ENCODE results near the gene NADSYN1. TPM values are rescaled to one million over a fixed set of nuclear protein-coding genes. Genes with fewer than 3 reads are reported as not detected.

Gene NADSYN1
- total and polyA plus RNA-seq, 4 donors = 22.7 to 137 (median 70.2) TPM

DNA sequence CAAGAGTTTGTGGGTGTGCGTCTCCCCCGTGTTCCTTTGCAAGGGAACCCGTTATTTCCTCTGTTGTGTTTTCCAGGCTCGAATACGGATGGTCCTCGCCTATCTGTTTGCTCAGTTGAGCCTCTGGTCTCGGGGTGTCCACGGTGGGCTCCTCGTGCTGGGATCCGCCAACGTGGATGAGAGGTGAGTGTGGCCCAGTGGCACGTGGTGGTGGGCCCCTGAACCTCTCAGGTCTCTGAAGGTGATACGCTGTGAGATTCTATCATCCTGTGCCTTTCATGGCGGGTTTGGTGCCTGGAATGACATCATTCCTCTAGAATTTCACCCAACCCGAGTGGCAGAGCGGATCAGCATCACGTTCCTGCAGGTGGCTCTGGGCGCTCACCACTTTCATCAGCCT, 32.5 kb downstream of the NADSYN1 start:
- intact Hi-C loops (cut with DNase I) = no loop called here
- Histone ChIP-seq H3K27me3 (ENCODE audit: control insufficient read depth in 1 of 2, insufficient read depth in 2 of 2, low read length in 1 of 2) (no peaks in the 10 kb centered on the region), H3K27ac (ENCODE audit: low read depth in 1 of 2, low read length in 2 of 2) (no peak overlapping the region), H3K4me3 (ENCODE audit: low read length in 2 of 2) (no peak overlapping the region), H3K36me3 (ENCODE audit: control insufficient read depth in 1 of 2, insufficient read depth in 2 of 2, low read length in 1 of 2) (peaks cover under 1 to 23% of the 10 kb centered on the region in 2 donors), H3K9me3 (ENCODE audit: control insufficient read depth, low read length) (no peaks in the 10 kb centered on the region), H3K4me1 (ENCODE audit: control insufficient read depth in 1 of 2, insufficient read depth in 2 of 2, low read length in 2 of 2) (no peaks in the 10 kb centered on the region)
- ATAC-seq (ENCODE audit: low FRiP score) (no peak), DNase-seq (peak in 1 of 2 donors; percentile 51)
- WGBS, 2 donors = 93 to 94% methylated on average over 18 of the region's 18 CpGs

DNA sequence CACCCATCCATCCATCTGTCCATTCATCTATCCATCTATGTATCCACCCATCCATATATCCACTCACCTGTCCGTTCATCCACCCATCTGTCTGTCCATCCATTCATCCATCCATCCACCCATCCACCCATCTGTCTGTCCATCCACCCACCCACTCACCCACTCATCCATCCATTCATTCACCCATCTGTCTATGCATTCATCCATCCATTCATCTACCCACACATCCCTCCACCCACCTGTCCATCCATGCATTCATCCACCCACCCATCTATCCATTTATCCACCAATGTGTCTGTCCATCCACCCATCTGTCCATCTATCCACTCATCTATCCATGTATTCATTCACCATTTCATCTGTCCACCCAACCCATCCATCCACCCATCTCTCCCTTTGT, 33.3 kb downstream of the NADSYN1 start:
- WGBS, 2 donors = 89 to 97% methylated on average over 1 of the region's 1 CpG
- no peaks in the 10 kb centered on the region for H3K9me3 ChIP-seq (ENCODE audit: control insufficient read depth, low read length)
- H3K27me3 ChIP-seq (ENCODE audit: control insufficient read depth in 1 of 2, insufficient read depth in 2 of 2, low read length in 1 of 2) = no peaks in the 10 kb centered on the region
- intact Hi-C loops (cut with DNase I) = no loop called here
- DNase-seq (no peak), ATAC-seq (ENCODE audit: low FRiP score) (no peak)
- peaks cover 0 to 24% of the 10 kb centered on the region in 2 donors for H3K36me3 ChIP-seq (ENCODE audit: control insufficient read depth in 1 of 2, insufficient read depth in 2 of 2, low read length in 1 of 2)
- H3K27ac ChIP-seq (ENCODE audit: low read depth in 1 of 2, low read length in 2 of 2) = no peak overlapping the region
- no peaks in the 10 kb centered on the region for H3K4me1 ChIP-seq (ENCODE audit: control insufficient read depth in 1 of 2, insufficient read depth in 2 of 2, low read length in 2 of 2)
- no peak overlapping the region for H3K4me3 ChIP-seq (ENCODE audit: low read length in 2 of 2)

DNA sequence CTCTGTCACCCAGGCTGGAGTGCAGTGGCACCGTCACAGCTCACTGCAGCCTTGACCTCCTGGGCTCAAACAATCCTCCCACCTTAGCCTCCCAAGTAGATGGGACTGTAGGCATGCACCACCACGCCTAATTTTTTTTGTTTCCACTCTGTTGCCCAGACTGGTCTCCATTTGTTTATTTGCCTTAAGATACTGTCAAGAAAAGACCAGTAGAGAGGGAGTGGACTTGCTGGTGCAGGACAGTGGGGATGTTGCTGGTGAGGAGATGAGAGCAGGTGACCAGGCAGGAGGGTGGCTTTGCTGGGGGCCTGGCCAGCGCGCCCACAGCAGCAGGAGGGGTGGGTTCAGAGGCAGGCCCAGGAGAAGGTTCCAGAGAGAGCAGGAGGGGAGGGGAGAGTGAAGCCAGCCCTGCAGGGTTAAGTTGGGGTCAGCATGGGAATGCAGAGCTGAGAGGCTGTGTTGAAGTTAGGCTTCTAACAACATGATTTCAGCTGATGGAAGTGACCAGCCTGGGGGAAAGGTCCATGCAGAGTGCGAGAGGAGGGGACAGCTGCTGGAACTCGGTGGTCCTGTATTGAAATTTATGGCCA, 35.8 kb downstream of the NADSYN1 start:
- H3K36me3 ChIP-seq (ENCODE audit: control insufficient read depth in 1 of 2, insufficient read depth in 2 of 2, low read length in 1 of 2) = peaks cover 0 to 21% of the 10 kb centered on the region in 2 donors
- no peak overlapping the region for H3K4me3 ChIP-seq (ENCODE audit: low read length in 2 of 2)
- no peaks in the 10 kb centered on the region for H3K4me1 ChIP-seq (ENCODE audit: control insufficient read depth in 1 of 2, insufficient read depth in 2 of 2, low read length in 2 of 2)
- H3K27me3 ChIP-seq (ENCODE audit: control insufficient read depth in 1 of 2, insufficient read depth in 2 of 2, low read length in 1 of 2) = no peaks in the 10 kb centered on the region
- no peak for ATAC-seq (ENCODE audit: low FRiP score)
- H3K9me3 ChIP-seq (ENCODE audit: control insufficient read depth, low read length) = no peaks in the 10 kb centered on the region
- DNase-seq = peak in 1 of 2 donors; percentile 13
- no peak overlapping the region for H3K27ac ChIP-seq (ENCODE audit: low read depth in 1 of 2, low read length in 2 of 2)
- WGBS, 2 donors = 79 to 88% methylated on average over 6 of the region's 6 CpGs
- intact Hi-C loops (cut with DNase I) = no loop called here

DNA sequence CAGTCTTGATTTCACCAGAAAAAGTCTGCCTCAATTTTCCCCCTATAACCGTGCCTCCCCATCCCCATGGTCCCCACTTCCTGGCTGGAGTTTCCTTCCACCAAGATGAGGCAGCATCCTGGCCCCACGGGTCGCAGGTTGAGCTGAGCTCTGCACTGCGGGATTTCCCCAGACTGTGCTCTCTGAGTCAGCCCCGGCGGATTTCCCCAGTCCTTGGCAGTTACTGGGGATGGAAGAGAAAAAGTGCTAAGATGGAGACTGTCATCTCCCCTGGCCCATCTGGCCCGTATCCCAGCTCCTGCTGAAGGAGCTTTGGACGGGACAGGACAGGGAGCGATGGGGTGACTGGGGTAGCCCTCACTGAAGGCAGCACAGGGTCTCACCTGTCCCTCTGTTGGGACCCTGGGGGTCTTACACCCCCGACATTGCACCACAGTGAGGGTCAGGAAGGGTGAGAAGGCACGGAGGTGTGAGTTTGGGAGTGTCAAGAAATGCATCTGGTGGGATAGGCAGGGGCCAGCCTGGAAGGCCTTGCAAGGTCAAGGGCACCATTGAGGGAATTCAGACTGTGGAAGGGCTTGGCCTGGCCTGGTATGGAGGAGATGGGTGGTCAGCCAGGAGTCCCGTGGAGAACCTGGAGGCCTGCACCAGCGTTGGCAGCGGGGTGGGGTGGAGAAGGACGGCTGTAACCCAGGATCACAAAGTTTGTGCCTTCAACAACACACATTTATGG, 36.5 kb downstream of the NADSYN1 start:
- DNase-seq = peak in 1 of 2 donors; percentile 58
- H3K36me3 ChIP-seq (ENCODE audit: control insufficient read depth in 1 of 2, insufficient read depth in 2 of 2, low read length in 1 of 2) = peaks cover 0 to 21% of the 10 kb centered on the region in 2 donors
- no peaks in the 10 kb centered on the region for H3K27me3 ChIP-seq (ENCODE audit: control insufficient read depth in 1 of 2, insufficient read depth in 2 of 2, low read length in 1 of 2)

DNA sequence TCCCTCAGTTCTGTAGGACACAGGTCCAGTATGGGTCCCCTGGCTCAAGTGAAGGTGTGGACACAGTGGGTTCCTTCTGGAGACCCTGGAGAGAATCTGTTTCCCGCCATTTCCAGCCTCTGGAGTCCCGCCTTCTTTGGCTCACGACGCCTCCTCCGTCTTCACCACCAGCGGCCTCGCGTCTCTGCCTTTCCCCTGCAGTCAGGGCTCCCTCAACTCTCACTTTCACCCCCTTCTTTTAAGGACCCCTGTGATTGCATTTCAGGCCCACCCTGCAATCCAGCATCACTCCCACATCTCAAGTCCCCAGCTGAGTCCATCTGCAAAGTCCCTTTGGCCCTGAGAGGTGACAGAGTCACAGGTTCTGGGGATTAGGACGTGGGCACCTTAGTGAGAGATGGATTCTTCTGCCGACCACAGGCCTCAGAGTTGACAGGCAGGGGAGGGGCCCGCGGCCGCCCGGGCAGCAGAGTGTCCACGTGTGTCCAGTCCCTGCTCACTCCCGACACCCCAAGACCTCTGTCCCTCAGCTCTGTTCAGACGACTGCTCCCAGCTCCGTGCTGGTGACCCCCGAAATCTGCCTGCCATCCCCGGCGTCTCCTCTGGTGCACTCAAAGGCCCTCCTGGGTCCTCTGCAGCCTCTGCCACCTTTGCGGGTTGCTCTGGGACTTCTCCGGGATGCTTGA, 37.2 kb downstream of the NADSYN1 start:
- Histone ChIP-seq H3K4me1 (ENCODE audit: control insufficient read depth in 1 of 2, insufficient read depth in 2 of 2, low read length in 2 of 2) (no peaks in the 10 kb centered on the region), H3K36me3 (ENCODE audit: control insufficient read depth in 1 of 2, insufficient read depth in 2 of 2, low read length in 1 of 2) (peaks cover 0 to 16% of the 10 kb centered on the region in 2 donors), H3K9me3 (ENCODE audit: control insufficient read depth, low read length) (no peaks in the 10 kb centered on the region), H3K27ac (ENCODE audit: low read depth in 1 of 2, low read length in 2 of 2) (no peak overlapping the region), H3K27me3 (ENCODE audit: control insufficient read depth in 1 of 2, insufficient read depth in 2 of 2, low read length in 1 of 2) (no peaks in the 10 kb centered on the region), H3K4me3 (ENCODE audit: low read length in 2 of 2) (no peak overlapping the region)
- 91 to 93% methylated on average over 21 to 23 of the region's 23 CpGs for WGBS, 2 donors
- DNase-seq (peak; percentile 32 to 69), ATAC-seq (ENCODE audit: low FRiP score) (no peak)
- intact Hi-C loops (cut with DNase I) = no loop called here

More for the DNA sequence above, 36.5 kb downstream of the NADSYN1 start:
- no peak overlapping the region for H3K4me3 ChIP-seq (ENCODE audit: low read length in 2 of 2)
- 76 to 78% methylated on average over 15 of the region's 15 CpGs for WGBS, 2 donors
- H3K4me1 ChIP-seq (ENCODE audit: control insufficient read depth in 1 of 2, insufficient read depth in 2 of 2, low read length in 2 of 2) = no peaks in the 10 kb centered on the region
- H3K9me3 ChIP-seq (ENCODE audit: control insufficient read depth, low read length) = no peaks in the 10 kb centered on the region
- H3K27ac ChIP-seq (ENCODE audit: low read depth in 1 of 2, low read length in 2 of 2) = no peak overlapping the region
- intact Hi-C loops (cut with DNase I) = no loop called here
- ATAC-seq (ENCODE audit: low FRiP score) = no peak

DNA sequence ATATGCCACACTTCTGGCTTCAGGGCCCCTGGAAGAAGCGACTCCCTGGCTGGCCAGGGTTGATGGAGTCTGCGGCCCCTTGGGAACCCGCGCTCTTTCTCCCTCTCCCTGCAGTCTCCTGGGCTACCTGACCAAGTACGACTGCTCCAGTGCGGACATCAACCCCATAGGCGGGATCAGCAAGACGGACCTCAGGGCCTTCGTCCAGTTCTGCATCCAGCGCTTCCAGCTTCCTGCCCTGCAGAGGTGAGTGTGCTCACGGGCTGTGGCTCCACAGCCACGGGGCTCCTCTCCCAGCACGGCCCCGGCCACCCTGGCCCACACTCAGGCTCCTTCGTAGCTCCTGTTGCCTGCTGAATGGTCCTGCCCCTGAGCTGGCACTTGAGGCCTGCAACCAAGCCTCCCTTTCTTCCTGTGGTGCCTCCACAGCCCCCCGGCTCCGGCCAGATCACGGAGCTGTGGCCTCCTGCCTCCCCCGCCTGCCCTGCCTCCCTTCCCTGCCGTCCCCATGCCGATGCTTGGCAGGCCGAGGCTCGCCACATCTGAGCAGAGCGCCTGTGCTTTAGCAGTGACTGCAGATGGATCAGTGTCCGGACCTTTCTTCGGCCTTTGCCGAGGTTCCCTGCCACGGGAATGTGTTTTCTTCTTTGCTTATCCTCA, 37.9 kb downstream of the NADSYN1 start:
- H3K27me3 ChIP-seq (ENCODE audit: control insufficient read depth in 1 of 2, insufficient read depth in 2 of 2, low read length in 1 of 2) = no peaks in the 10 kb centered on the region
- ATAC-seq (ENCODE audit: low FRiP score) (no peak), DNase-seq (peak; percentile 36 to 64)
- H3K9me3 ChIP-seq (ENCODE audit: control insufficient read depth, low read length) = no peaks in the 10 kb centered on the region
- peaks cover 0 to 13% of the 10 kb centered on the region in 2 donors for H3K36me3 ChIP-seq (ENCODE audit: control insufficient read depth in 1 of 2, insufficient read depth in 2 of 2, low read length in 1 of 2)
- H3K27ac ChIP-seq (ENCODE audit: low read depth in 1 of 2, low read length in 2 of 2) = no peak overlapping the region
- H3K4me3 ChIP-seq (ENCODE audit: low read length in 2 of 2) = no peak overlapping the region
- WGBS, 2 donors = 92 to 94% methylated on average over 26 to 28 of the region's 28 CpGs
- no peaks in the 10 kb centered on the region for H3K4me1 ChIP-seq (ENCODE audit: control insufficient read depth in 1 of 2, insufficient read depth in 2 of 2, low read length in 2 of 2)
- intact Hi-C loops (cut with DNase I) = no loop called here

DNA sequence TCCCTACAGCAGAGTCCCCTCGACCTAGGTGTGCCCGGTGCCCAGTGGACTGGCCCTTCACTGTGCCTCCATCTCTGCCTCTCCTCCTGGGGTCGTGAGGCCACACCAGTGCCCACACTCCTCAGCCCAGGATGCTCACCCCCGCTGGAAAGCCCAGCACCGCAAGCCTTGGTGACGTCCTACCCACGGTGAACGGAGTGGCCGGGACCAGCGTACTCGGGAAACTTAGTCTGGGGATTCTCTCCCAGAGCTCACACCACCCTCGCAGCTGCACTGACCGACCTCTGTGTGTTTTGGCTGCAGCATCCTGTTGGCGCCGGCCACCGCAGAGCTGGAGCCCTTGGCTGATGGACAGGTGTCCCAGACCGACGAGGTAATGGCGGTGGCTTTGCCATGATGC, 38.5 kb downstream of the NADSYN1 start:
- Histone ChIP-seq H3K27ac (ENCODE audit: low read depth in 1 of 2, low read length in 2 of 2) (no peak overlapping the region), H3K36me3 (ENCODE audit: control insufficient read depth in 1 of 2, insufficient read depth in 2 of 2, low read length in 1 of 2) (peaks cover 0 to 11% of the 10 kb centered on the region in 2 donors), H3K27me3 (ENCODE audit: control insufficient read depth in 1 of 2, insufficient read depth in 2 of 2, low read length in 1 of 2) (no peaks in the 10 kb centered on the region), H3K4me1 (ENCODE audit: control insufficient read depth in 1 of 2, insufficient read depth in 2 of 2, low read length in 2 of 2) (no peaks in the 10 kb centered on the region), H3K4me3 (ENCODE audit: low read length in 2 of 2) (no peak overlapping the region), H3K9me3 (ENCODE audit: control insufficient read depth, low read length) (no peaks in the 10 kb centered on the region)
- intact Hi-C loops (cut with DNase I) = no loop called here
- 86 to 87% methylated on average over 19 of the region's 19 CpGs for WGBS, 2 donors
- ATAC-seq (ENCODE audit: low FRiP score) (peak; percentile 44), DNase-seq (peak; percentile 45 to 55)

DNA sequence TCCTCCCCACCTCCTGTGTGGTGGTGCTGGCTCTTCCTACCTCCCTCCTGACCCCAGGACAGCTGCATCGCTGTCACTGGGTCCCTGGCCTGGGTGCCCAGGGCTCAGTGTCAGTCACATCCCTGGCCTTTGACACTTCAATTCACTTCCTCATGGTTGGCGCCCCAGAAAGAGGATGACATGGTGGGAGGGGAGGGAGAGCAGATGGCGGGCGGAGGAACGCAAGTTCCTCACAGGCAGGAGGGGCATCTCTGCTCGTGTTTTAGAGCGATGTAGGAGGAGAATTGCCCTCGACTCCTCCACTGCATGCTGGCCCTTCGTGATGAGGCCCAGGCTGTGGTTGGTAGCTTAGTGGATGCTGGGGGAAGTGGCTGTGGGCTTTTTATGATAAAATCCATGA, 38.9 kb downstream of the NADSYN1 start:
- no peak for DNase-seq
- H3K4me1 ChIP-seq (ENCODE audit: control insufficient read depth in 1 of 2, insufficient read depth in 2 of 2, low read length in 2 of 2) = no peaks in the 10 kb centered on the region
- no peak overlapping the region for H3K27ac ChIP-seq (ENCODE audit: low read depth in 1 of 2, low read length in 2 of 2)
- H3K36me3 ChIP-seq (ENCODE audit: control insufficient read depth in 1 of 2, insufficient read depth in 2 of 2, low read length in 1 of 2) = peaks cover 0 to 11% of the 10 kb centered on the region in 2 donors
- H3K4me3 ChIP-seq (ENCODE audit: low read length in 2 of 2) = no peak overlapping the region
- peak; percentile 40 for ATAC-seq (ENCODE audit: low FRiP score)
- H3K27me3 ChIP-seq (ENCODE audit: control insufficient read depth in 1 of 2, insufficient read depth in 2 of 2, low read length in 1 of 2) = no peaks in the 10 kb centered on the region
- intact Hi-C loops (cut with DNase I) = no loop called here
- WGBS, 2 donors = 88 to 91% methylated on average over 9 of the region's 9 CpGs
- H3K9me3 ChIP-seq (ENCODE audit: control insufficient read depth, low read length) = no peaks in the 10 kb centered on the region
